T-helper 22 cell (primary cell): ENCODE results near the gene HS3ST5.
"Not testable (repeated sequence)": the region's sequence is repeated elsewhere in the genome, so short reads cannot be mapped to it uniquely, and the experiment has no call there.

ENCODE experiments used
- DNase-seq: peaks from one replicate; pipeline ENCODE4 v3.0.0-alpha.2; 2020; ENCODE audit warnings: low read depth

Gene HS3ST5

GRCh38 chr6:114092943-114093342, 249.9 kb downstream of the HS3ST5 start:
- no peak for DNase-seq

GRCh38 chr6:114090626-114091025, 252.2 kb downstream of the HS3ST5 start:
- DNase-seq: no peak

GRCh38 chr6:114087496-114087895, 255.3 kb downstream of the HS3ST5 start:
- DNase-seq: no peak

- DNase-seq: no peak
Observed at GRCh38 chr6:114085211-114085610, 257.6 kb downstream of the HS3ST5 start.

- DNase-seq: no peak
Observed at GRCh38 chr6:114084327-114084890, 258.4 kb downstream of the HS3ST5 start.

- DNase-seq: no peak
Observed at GRCh38 chr6:114083251-114083650, 259.6 kb downstream of the HS3ST5 start.

GRCh38 chr6:114081730-114082129, 261.1 kb downstream of the HS3ST5 start:
- no peak for DNase-seq

- DNase-seq: no peak
Observed at GRCh38 chr6:114080891-114081510, 261.8 kb downstream of the HS3ST5 start.

GRCh38 chr6:114080410-114080809, 262.4 kb downstream of the HS3ST5 start:
- DNase-seq: not testable (repeated sequence)

GRCh38 chr6:114075777-114076176, 267.0 kb downstream of the HS3ST5 start:
- DNase-seq: no peak

GRCh38 chr6:114075300-114075699, 267.5 kb downstream of the HS3ST5 start:
- no peak for DNase-seq

- no peak for DNase-seq
Observed at GRCh38 chr6:114068771-114069170, 274.1 kb downstream of the HS3ST5 start.

- no peak for DNase-seq
Observed at GRCh38 chr6:114068116-114068515, 274.7 kb downstream of the HS3ST5 start.

GRCh38 chr6:114064862-114065261, 278.0 kb downstream of the HS3ST5 start:
- no peak for DNase-seq

- DNase-seq: no peak
Observed at GRCh38 chr6:114063956-114064355, 278.9 kb downstream of the HS3ST5 start.

GRCh38 chr6:114062199-114062598, 280.6 kb downstream of the HS3ST5 start:
- no peak for DNase-seq

- no peak for DNase-seq
Observed at GRCh38 chr6:114061741-114062140, 281.1 kb downstream of the HS3ST5 start.

GRCh38 chr6:114061116-114061515, 281.7 kb downstream of the HS3ST5 start:
- DNase-seq: no peak

- no peak for DNase-seq
Observed at GRCh38 chr6:114058435-114058834, 284.4 kb downstream of the HS3ST5 start.

- no peak for DNase-seq
Observed at GRCh38 chr6:114055763-114056162, 287.1 kb downstream of the HS3ST5 start.

- DNase-seq: no peak
Observed at GRCh38 chr6:114055349-114055748, 287.5 kb downstream of the HS3ST5 start.

GRCh38 chr6:114053791-114054190, 289.0 kb downstream of the HS3ST5 start:
- no peak for DNase-seq

GRCh38 chr6:114052141-114052540, 290.7 kb downstream of the HS3ST5 start:
- no peak for DNase-seq

- no peak for DNase-seq
Observed at GRCh38 chr6:114051031-114051430, 291.8 kb downstream of the HS3ST5 start.
